NCI-H1105 (cell line): ENCODE results near the gene ZNF892.
"Not testable (repeated sequence)": the region's sequence is repeated elsewhere in the genome, so short reads cannot be mapped to it uniquely, and the experiment has no call there.

Source experiments
- DNase-seq: peaks from one replicate; lab custom pipeline; 2025; lab: John Stamatoyannopoulos, UW

The ZNF892 gene

GRCh38 chr2:95207111-95207961, at the start of gene ZNF892:
Gene ZNF892, plus strand, starts transcription at chr2:95207521. Its CDS starts 295 bp downstream, at chr2:95207816.
- peak; percentile 79 for DNase-seq

DNA sequence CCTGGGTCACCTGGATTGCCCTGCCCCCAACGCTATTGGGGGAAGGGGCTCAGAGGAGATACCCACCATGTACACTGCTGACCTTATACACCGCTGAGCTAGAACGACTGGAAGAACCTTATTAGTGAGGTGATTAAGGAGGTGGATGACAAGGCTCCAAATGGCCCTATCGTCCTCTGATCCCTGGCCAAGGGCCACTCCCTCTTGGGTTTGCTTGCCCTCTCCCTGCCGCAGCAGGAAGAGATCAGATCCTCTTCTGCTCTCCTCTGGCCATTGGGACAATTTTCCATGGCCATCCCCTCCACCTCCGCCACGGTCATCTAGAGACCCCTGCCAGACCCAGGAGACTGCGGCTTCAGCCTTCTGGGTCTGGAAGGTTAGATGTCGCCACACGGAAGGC, 48.9 kb upstream of the ZNF892 start:
- no peak for DNase-seq

GRCh38 chr2:95158891-95159619, 48.3 kb upstream of the ZNF892 start:
- DNase-seq, result no peak

- peak; percentile 36 for DNase-seq
These were observed 47.5 kb upstream of the ZNF892 start, which contains the start of gene ZNF514 for GRCh38 chr2:95159690-95160449. Gene ZNF514, minus strand, starts transcription at chr2:95159848. Its CDS starts 6,595 bp downstream, at chr2:95153253.

GRCh38 chr2:95165030-95165370, 42.3 kb upstream of the ZNF892 start:
- DNase-seq, result no peak

DNA sequence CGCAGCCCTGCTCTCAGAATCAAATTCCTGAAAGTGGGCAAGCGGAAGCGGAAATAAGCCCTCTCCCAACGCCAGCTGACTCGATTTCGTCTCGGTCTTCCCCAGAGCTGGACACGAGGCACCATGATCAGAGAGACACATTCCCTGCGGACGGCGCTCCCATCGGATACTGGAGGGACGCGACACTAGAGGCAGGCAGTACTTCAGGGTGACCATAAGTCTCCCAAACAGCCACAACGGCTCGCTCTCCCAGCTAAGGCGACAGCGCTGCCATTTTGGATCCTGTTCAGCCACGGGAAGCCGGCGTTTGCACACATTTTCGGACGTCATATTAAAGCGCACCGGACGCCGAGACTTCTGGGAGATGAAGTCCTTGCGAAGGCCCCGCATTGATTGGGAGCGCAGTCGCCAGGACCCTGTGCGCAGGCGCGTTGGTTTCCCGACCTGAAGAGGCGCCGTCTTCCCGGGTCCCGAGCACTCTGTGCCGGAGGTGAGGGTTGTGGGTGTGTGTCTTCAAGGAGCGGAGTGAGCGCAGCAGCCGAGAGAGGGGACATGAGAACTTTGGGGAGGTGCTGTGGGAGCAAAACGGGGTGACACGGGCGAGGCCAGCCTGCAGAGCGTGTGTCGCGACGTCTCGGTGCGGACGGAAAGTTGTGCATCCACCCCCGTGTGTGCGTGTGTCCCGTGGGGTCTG, 41.8 kb upstream of the ZNF892 start, which contains the start of gene ZNF2:
Gene ZNF2 (plus strand): TSS at position 439 of the 694 bp plus-strand sequence. CDS start 10,418 bp downstream, outside the sequence.
- DNase-seq, result peak; percentile 93

- no peak for DNase-seq
These were observed 41.1 kb upstream of the ZNF892 start for GRCh38 chr2:95166065-95166763.

DNA sequence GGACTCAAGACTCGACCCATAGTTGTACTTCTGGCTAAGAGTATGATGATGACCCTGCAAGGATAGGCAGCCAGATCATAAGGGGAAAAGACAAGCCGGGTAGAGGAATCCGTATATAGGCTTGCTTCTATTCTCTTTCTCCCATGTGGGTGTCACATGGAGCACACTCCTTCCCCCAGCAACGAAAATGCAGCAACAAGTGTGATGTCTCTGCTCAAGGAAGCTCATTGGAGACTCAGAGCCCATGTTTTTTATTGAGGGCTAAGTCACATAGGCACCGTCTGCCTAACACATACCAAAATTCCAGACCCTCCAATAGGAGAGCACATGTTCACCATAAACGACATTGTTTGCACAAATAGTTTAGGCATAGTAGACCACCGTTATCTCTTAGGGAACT, 35.4 kb upstream of the ZNF892 start:
- no peak for DNase-seq

- no peak for DNase-seq
These were observed 33.2 kb upstream of the ZNF892 start for GRCh38 chr2:95174031-95174542.

GRCh38 chr2:95179451-95179850, 27.9 kb upstream of the ZNF892 start:
- DNase-seq, result no peak

- DNase-seq, result no peak
These were observed 25.5 kb upstream of the ZNF892 start for GRCh38 chr2:95181774-95182173.

GRCh38 chr2:95185197-95185596, 22.1 kb upstream of the ZNF892 start:
- DNase-seq, result no peak

- no peak for DNase-seq
These were observed 21.3 kb upstream of the ZNF892 start for GRCh38 chr2:95185973-95186372.

- not testable (repeated sequence) for DNase-seq
These were observed 14.4 kb upstream of the ZNF892 start for GRCh38 chr2:95192956-95193355.

GRCh38 chr2:95203911-95204310, 3.4 kb upstream of the ZNF892 start:
- DNase-seq, result no peak

- no peak for DNase-seq
These were observed 2.9 kb upstream of the ZNF892 start for GRCh38 chr2:95204396-95204795.

GRCh38 chr2:95206096-95206495, 1.2 kb upstream of the ZNF892 start:
- DNase-seq, result no peak

DNA sequence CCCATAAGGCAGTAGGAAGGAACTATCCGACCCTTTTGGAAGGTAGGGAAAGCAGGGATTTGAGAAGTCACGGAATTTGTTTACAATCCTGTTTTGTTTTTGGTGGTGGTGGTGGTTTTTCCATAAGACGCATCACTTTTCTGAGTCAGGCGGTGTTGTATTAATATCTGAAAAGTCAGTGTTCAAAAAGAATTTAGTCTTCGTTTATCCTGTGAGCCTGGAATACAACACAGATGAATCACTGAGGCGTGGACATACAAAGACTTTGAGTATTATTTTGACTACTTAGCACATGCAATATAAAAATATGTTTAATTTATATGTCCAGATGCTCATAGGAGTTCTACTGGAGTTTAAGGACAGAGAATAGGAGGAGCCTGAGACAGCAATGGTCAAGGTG, 785 bp downstream of the ZNF892 start:
- DNase-seq, result no peak

- DNase-seq, result no peak
These were observed 7.8 kb downstream of the ZNF892 start for GRCh38 chr2:95215018-95215612.

- no peak for DNase-seq
These were observed 13.1 kb downstream of the ZNF892 start for GRCh38 chr2:95220449-95220848.
